Body of pancreas (tissue), 4 donors: ENCODE measurements around the gene PIWIL1. TPM values are rescaled to one million over a fixed set of nuclear protein-coding genes. Genes with fewer than 3 reads are reported as not detected.

Source experiments
- ATAC-seq: fragments of 150-250 bp; one replicate; pipeline ENCODE4 v1.9.1; 2016
- DNase-seq, 4 donors: peaks; one replicate each; pipeline ENCODE4 v3.0.0-alpha.2; 2019
- H3K27ac ChIP-seq, 4 donors: fragments of 200-600 bp; sonication (generic); 1 replicate in 3 of 4; 2 replicates in 1 of 4; pipeline versions ENCODE4 v1.5.1 to v1.6.1; 2016 to 2019; ENCODE audit warnings: mild to moderate bottlenecking in 1 of 4, mixed read lengths in 1 of 4, moderate library complexity in 1 of 4
- H3K27me3 ChIP-seq, 2 donors: fragments of 200-600 bp; sonication (generic); one replicate each; pipeline ENCODE4 v1.6.0; 2016; ENCODE audit warnings: mild to moderate bottlenecking in 1 of 2
- H3K36me3 ChIP-seq, 2 donors: fragments of 200-600 bp; sonication (generic); replicated peaks in 1 of 2; 2 replicates each; pipeline ENCODE4 v1.5.1; 2016; ENCODE audit warnings: low read depth in 2 of 2; ENCODE audit not compliant: insufficient read depth in 1 of 2
- H3K4me1 ChIP-seq: fragments of 200-600 bp; sonication (generic); one replicate; pipeline ENCODE4 v1.6.0; 2016
- H3K4me3 ChIP-seq, 2 donors: fragments of 200-600 bp; sonication (generic); 1 replicate in 1 of 2; 2 replicates in 1 of 2; pipeline ENCODE4 v1.5.1; 2016 to 2019
- H3K9me3 ChIP-seq, 3 donors: fragments of 200-600 bp; sonication (generic); 1 replicate in 2 of 3; 2 replicates in 1 of 3; pipeline ENCODE4 v1.5.1; 2016
- POLR2A ChIP-seq, 3 donors: fragments of 450-650 bp; IDR thresholded peaks; one replicate each; pipeline ENCODE4 v1.6.1; 2016; ENCODE audit warnings: antibody characterized with exemption in 3 of 3, mild to moderate bottlenecking in 2 of 3
- WGBS, 2 donors: methylation state at CpG; one replicate each; pipeline ENCODE4 v1.1.5; 2017; 5-methylcytosine and 5-hydroxymethylcytosine counted together
- intact Hi-C: fragments of 100-400 bp; cut with DNase I; formaldehyde crosslinking; loops from one replicate; pipeline ENCODE4 v1.15.1; 2023
- total RNA-seq, 2 donors: library from RNA; depleted of rRNA; stranded (reverse); fragments of >200 nt; gene quantifications; one replicate each; pipeline ENCODE4 v1.1.0, GENCODE V29; 2016
- TF ChIP-seq, protein P1 (sequence below), 7 experiments: fragments of 450-650 bp in 4 of 7; fragments of 200-600 bp in 3 of 7; sonication (generic) in 3 of 7; IDR thresholded peaks; one replicate each; pipeline ENCODE4 v1.5.1; 2016 to 2019; ENCODE audit warnings: antibody characterized with exemption in 7 of 7

Gene PIWIL1
- total RNA-seq, 2 donors from 2014 or later, result not detected

DNA sequence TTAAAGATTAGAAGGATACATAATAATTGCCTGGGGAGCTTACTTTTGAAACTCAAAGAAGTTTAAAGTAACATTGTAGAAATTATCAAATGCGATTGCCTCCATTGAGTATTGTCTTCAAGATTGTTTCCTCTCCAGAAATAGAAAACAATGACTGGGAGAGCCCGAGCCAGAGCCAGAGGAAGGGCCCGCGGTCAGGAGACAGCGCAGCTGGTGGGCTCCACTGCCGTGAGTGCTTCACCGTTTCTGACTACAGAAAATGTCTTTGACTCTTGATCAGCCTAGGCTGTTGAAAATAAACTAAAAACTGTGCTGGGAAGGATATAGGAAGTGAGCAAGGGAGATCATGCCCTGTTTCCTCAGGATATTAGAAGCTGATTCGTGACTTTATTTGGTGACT, 4.8 kb downstream of the PIWIL1 start:
- Histone ChIP-seq H3K9me3 (no peaks in the 10 kb centered on the region), H3K4me1 (no peaks in the 10 kb centered on the region), H3K36me3 (no peaks in the 10 kb centered on the region), H3K27ac (no peak overlapping the region), H3K27me3 (no peaks in the 10 kb centered on the region), H3K4me3 (no peak overlapping the region)
- WGBS, 2 donors, result 70 to 76% methylated on average over 8 of the region's 8 CpGs
- intact Hi-C loops, result no loop called here
- DNase-seq, result no peak
- ATAC-seq, result no peak
- no peak for TF ChIP-seq POLR2A (IDR thresholded peaks at IDR 0.05)
- TF ChIP-seq, protein P1, sequence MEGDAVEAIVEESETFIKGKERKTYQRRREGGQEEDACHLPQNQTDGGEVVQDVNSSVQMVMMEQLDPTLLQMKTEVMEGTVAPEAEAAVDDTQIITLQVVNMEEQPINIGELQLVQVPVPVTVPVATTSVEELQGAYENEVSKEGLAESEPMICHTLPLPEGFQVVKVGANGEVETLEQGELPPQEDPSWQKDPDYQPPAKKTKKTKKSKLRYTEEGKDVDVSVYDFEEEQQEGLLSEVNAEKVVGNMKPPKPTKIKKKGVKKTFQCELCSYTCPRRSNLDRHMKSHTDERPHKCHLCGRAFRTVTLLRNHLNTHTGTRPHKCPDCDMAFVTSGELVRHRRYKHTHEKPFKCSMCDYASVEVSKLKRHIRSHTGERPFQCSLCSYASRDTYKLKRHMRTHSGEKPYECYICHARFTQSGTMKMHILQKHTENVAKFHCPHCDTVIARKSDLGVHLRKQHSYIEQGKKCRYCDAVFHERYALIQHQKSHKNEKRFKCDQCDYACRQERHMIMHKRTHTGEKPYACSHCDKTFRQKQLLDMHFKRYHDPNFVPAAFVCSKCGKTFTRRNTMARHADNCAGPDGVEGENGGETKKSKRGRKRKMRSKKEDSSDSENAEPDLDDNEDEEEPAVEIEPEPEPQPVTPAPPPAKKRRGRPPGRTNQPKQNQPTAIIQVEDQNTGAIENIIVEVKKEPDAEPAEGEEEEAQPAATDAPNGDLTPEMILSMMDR (IDR thresholded peaks at IDR 0.05), result no peak

DNA sequence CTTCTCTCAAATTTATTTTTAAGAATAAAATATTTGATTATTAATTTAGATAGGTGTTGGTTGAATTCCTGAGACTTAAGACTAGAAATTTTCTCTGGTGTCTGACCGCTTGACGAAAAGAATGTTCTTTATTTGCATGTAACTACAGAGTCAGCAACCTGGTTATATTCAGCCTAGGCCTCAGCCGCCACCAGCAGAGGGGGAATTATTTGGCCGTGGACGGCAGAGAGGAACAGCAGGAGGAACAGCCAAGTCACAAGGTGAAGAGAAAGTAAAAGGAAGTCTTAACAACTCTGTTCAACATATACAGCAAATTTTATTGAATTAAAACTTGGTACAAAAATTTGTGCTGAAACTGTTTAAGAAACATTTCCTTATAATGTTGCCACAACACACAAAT, 5.2 kb downstream of the PIWIL1 start:
- intact Hi-C loops, result no loop called here
- 79 to 86% methylated on average over 5 of the region's 5 CpGs for WGBS, 2 donors
- no peak for ATAC-seq

DNA sequence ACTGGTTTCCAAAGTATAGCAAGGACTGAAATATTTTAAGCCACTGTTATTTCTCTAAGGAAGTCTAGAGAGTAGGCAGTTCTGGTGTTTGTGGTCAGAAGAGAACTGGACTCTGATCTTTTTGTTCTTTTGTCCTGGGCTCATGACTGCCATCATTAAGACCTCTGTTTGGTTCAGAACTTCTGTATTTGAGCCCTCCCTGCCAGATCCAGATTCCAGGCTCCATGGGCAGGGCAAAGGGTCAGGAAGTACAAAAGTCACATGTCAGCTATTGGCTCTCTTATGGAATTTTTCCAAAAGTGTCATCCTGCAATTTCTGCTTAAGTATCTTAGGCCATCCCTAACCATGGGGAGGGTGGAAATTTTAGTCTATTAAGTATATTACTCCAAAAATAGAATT, 6.8 kb downstream of the PIWIL1 start:
- no peak for TF ChIP-seq POLR2A (IDR thresholded peaks at IDR 0.05)
- TF ChIP-seq, protein P1 (IDR thresholded peaks at IDR 0.05), result no peak
- no peaks in the 10 kb centered on the region for H3K36me3 ChIP-seq
- DNase-seq (no peak), ATAC-seq (no peak)
- H3K9me3 ChIP-seq, result no peaks in the 10 kb centered on the region
- H3K27me3 ChIP-seq, result no peaks in the 10 kb centered on the region
- H3K27ac ChIP-seq, result no peak overlapping the region
- intact Hi-C loops, result no loop called here
- H3K4me3 ChIP-seq, result no peak overlapping the region
- H3K4me1 ChIP-seq, result no peaks in the 10 kb centered on the region

More for the DNA sequence above, 5.2 kb downstream of the PIWIL1 start:
- Histone ChIP-seq H3K4me3 (no peak overlapping the region), H3K9me3 (no peaks in the 10 kb centered on the region), H3K4me1 (no peaks in the 10 kb centered on the region), H3K27me3 (no peaks in the 10 kb centered on the region), H3K27ac (no peak overlapping the region), H3K36me3 (no peaks in the 10 kb centered on the region)
- no peak for TF ChIP-seq POLR2A (IDR thresholded peaks at IDR 0.05)
- TF ChIP-seq, protein P1 (IDR thresholded peaks at IDR 0.05), result no peak
- no peak for DNase-seq

DNA sequence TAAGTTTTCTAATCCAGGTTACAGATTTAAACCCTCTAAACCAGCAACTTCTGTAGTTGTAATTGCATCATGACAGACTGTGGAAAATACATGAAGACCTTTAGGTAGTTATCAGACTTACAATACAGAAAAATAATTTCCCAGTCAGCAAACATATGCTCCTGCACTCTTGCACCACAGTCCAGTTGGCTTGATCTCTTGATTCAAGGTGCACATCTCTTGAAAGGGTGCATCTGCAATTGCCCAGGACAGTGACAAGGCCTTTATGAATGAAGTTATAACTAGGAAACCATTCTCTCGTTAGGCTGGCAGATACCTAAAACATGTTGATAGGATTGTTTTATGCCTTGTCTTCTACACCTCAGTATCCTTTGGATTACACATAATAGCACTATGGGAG, 7.6 kb downstream of the PIWIL1 start:
- H3K4me3 ChIP-seq, result no peak overlapping the region
- DNase-seq, result no peak
- WGBS, 2 donors, result 75 to 80% methylated on average over 1 of the region's 1 CpG
- H3K36me3 ChIP-seq, result no peaks in the 10 kb centered on the region
- ATAC-seq, result no peak
- H3K4me1 ChIP-seq, result no peaks in the 10 kb centered on the region
- H3K27me3 ChIP-seq, result no peaks in the 10 kb centered on the region
- intact Hi-C loops, result no loop called here
- no peak for TF ChIP-seq POLR2A (IDR thresholded peaks at IDR 0.05)
- TF ChIP-seq, protein P1 (IDR thresholded peaks at IDR 0.05), result no peak
- H3K9me3 ChIP-seq, result no peaks in the 10 kb centered on the region
- H3K27ac ChIP-seq, result no peak overlapping the region

DNA sequence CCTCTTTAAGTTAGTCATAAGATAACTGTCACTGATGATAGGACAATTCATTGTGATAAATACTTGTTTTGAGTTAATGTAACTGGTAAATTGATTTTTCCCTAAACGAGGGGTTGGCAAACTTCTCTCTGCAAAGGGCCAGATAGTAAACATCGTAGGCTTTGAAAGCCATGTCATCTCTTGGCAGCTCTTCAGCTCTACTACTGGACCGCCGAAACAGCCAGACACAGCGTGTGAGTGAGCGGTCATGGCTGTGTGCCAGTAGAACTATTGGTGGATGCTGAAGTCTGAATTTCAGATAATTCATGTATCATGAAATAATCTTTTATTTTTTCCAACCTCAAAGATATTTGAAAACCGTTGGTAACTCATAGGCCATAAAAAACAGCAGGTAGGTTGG, 9.9 kb downstream of the PIWIL1 start:
- no peak for ATAC-seq
- no peaks in the 10 kb centered on the region for H3K27me3 ChIP-seq
- H3K27ac ChIP-seq, result no peak overlapping the region
- intact Hi-C loops, result no loop called here
- no peak for TF ChIP-seq POLR2A (IDR thresholded peaks at IDR 0.05)
- TF ChIP-seq, protein P1 (IDR thresholded peaks at IDR 0.05), result no peak
- H3K9me3 ChIP-seq, result no peaks in the 10 kb centered on the region
- no peaks in the 10 kb centered on the region for H3K36me3 ChIP-seq
- H3K4me3 ChIP-seq, result no peak overlapping the region
- DNase-seq, result no peak
- WGBS, 2 donors, result 53 to 61% methylated on average over 7 of the region's 7 CpGs
- H3K4me1 ChIP-seq, result no peaks in the 10 kb centered on the region
